Measurements from ENCODE around the gene TRIAP1. TPM values are rescaled to one million over a fixed set of nuclear protein-coding genes. Genes with fewer than 3 reads are reported as not detected.

Gene TRIAP1
- 23.5 and 27.5 TPM in 2 replicates for total RNA-seq (2021)
- percentile 81 among the genes with signal in this experiment for Bru-seq, nascent RNA
- percentile 92 among the genes with signal in this experiment for BruChase-seq, experiment 1, labeled RNA remaining after a 2-hour chase
- BruChase-seq, experiment 2, labeled RNA remaining after a 6-hour chase = percentile 97 among the genes with signal in this experiment
- long read RNA-seq, transcript TRIAP1-202 (2 exons, 1,182 nt) = major isoform, 51 of 57 reads
- long read RNA-seq, partial matches to known transcripts = 0 of 57 reads
- long read RNA-seq, other reads (novel, unspliced or antisense) = 5 of 57 reads

- Histone ChIP-seq H3K27me3 (ENCODE audit: insufficient read depth, low read depth) (no peaks in the 10 kb centered on the region), H2AFZ (peak within 1 kb of the TSS; percentile 96), H3K27ac (peak within 1 kb of the TSS; percentile 45), H3K36me3 (ENCODE audit: low read depth) (peaks cover 23% of the 10 kb centered on the region), H4K20me1 (ENCODE audit: insufficient read depth) (no peaks in the 10 kb centered on the region), H3K4me3 (peak within 1 kb of the TSS; percentile 73), H3F3A (ENCODE audit: insufficient read depth, low read depth) (peaks cover 37% of the 10 kb centered on the region; the same call in 1 of the 2 replicates), H3K79me2 (ENCODE audit: low read depth) (peaks cover 81% of the 10 kb centered on the region), H3K4me2 (peak within 1 kb of the TSS; percentile 84), H3K4me1 (replicated peaks; ENCODE audit: insufficient read depth) (peaks cover 17% of the 10 kb centered on the region), H3K9me2 (ENCODE audit: insufficient read depth) (no peaks in the 10 kb centered on the region), H3K9me3 (ENCODE audit: insufficient read depth, low read depth) (no peaks in the 10 kb centered on the region)
- CTCF ChIA-PET = interaction anchor here (0.5 to 0.6 kb wide), 2 partner anchors 106 to 245 kb away, joined by 3 to 6 read pairs; partner anchors contain the start of gene RPLP0
- DNase-seq = peak; percentile 65 to 78
- TSS peak; percentile 59 for BruUV-seq (replicated peaks)
- POLR2A ChIA-PET (ENCODE audit: unreplicated experiment) = no interaction called here
- intact Hi-C loops (cut with micrococcal nuclease; ENCODE audit: unreplicated experiment) = loop anchor here (2.0 kb wide), 1 partner anchor 217 kb away; no protein-coding TSS in a partner anchor
- TF ChIP-seq CTCF (conservative IDR thresholded peaks at IDR 0.05) (no peak), EZH2 (IDR thresholded peaks at IDR 0.05; ENCODE audit: low read depth) (no peak)
Measured at GRCh38 chr12:120445911-120446843, at the start of gene TRIAP1, which contains the start of gene GATC. TSS of gene TRIAP1 (minus strand) at chr12:120446384. CDS start at chr12:120446372, 12 bp downstream. TSS of gene GATC (plus strand) at chr12:120446444. CDS start at chr12:120446481, 37 bp downstream.

GRCh38 chr12:120495186-120495730 is 49.1 kb upstream of the TRIAP1 start:
- Histone ChIP-seq H3K9me2 (ENCODE audit: insufficient read depth) (no peaks in the 10 kb centered on the region), H2AFZ (peak overlapping the region; percentile 85), H3K27ac (no peak overlapping the region), H3K4me3 (peak overlapping the region; percentile 91), H4K20me1 (ENCODE audit: insufficient read depth) (peaks cover 23% of the 10 kb centered on the region), H3K79me2 (ENCODE audit: low read depth) (peaks cover 47% of the 10 kb centered on the region), H3K9me3 (ENCODE audit: insufficient read depth, low read depth) (no peaks in the 10 kb centered on the region), H3F3A (ENCODE audit: insufficient read depth, low read depth) (peaks cover 27% of the 10 kb centered on the region), H3K4me2 (peak overlapping the region; percentile 95), H3K4me1 (replicated peaks; ENCODE audit: insufficient read depth) (peaks cover 23% of the 10 kb centered on the region), H3K36me3 (ENCODE audit: low read depth) (peaks cover 8% of the 10 kb centered on the region), H3K27me3 (ENCODE audit: insufficient read depth, low read depth) (no peaks in the 10 kb centered on the region)
- BruUV-seq (replicated peaks) = no TSS peak
- peak in 1 of 2 experiments; percentile 3 for DNase-seq
- TF ChIP-seq CTCF (conservative IDR thresholded peaks at IDR 0.05) (no peak), EZH2 (IDR thresholded peaks at IDR 0.05; ENCODE audit: low read depth) (no peak)
- ChIA-PET CTCF (interaction anchor here (1.0 to 1.1 kb wide), 2 partner anchors 21 to 23 kb away, joined by 4 to 5 read pairs; no protein-coding TSS in a partner anchor), POLR2A (ENCODE audit: unreplicated experiment) (interaction anchor here (0.5 to 1.0 kb wide), 8 partner anchors 10 to 1174 kb away, joined by 3 to 8 read pairs (median 4); partner anchors contain the start of genes POP5 and RPLP0)
- intact Hi-C loops (cut with micrococcal nuclease; ENCODE audit: unreplicated experiment) = loop anchor here (1.0 to 2.0 kb wide), 3 partner anchors 20 to 34 kb away; partner anchors contain the start of genes COQ5 and SRSF9

Measured in PC-9 (cell line).